ENCODE results near the gene JAM2. TPM values are rescaled to one million over a fixed set of nuclear protein-coding genes. Genes with fewer than 3 reads are reported as not detected.
"Not testable (repeated sequence)": the region's sequence is repeated elsewhere in the genome, so short reads cannot be mapped to it uniquely, and the experiment has no call there.

The JAM2 gene
- total RNA-seq, 2 donors from 2014 or later: 3.7 to 9.5 TPM

DNA sequence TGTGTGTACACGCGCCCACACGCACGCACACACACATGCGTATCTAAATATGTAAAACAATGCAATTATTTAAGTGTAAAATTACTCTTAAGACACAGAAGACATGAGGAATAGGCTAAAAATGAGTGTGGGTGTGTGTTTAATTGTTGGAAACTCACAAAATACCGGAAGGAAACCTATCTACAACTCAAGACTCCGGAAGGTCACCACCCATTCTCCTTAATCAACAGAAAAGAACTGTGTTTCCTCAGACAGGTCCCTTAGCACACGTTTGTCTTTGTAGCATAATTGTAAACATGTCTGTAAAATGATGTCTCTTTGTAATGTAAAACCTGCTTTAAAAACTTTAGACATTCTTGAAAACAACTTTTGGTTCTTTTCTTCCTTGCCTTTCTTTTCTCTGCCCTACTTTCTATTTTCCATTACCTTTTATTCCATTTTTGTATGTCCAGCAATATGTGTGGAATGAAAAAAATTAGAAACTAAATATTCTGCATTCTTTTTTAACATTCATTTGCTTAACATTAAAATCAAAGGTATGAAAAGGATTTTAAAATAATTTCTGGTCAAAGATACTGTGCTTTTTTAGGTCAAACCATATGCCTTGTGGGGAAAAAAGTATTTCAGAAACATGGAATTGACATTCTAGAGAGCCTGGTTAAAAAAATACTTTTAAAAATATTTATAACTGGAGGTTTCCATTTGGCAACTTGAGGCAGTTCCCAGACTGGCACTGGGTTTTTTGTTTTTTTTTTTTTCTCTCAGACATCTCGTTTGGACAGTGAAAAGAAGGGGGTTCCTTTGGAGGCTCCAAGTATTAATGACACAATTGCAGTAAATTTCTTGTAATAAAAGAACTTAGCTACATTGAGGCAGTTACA is 49.5 kb downstream of the JAM2 start:
- Histone ChIP-seq H3K9me3 (no peaks in the 10 kb centered on the region), H3K36me3 (no peaks in the 10 kb centered on the region), H3K27me3 (no peaks in the 10 kb centered on the region), H3K4me1 (no peaks in the 10 kb centered on the region), H3K4me3 (no peak overlapping the region), H3K9ac (ENCODE audit: low read depth in 2 of 2, low read length in 2 of 2) (no peak overlapping the region), H3K27ac (no peak overlapping the region)
- intact Hi-C loops (cut with DNase I): no loop called here
- DNase-seq: no peak
- TF ChIP-seq, protein P1, sequence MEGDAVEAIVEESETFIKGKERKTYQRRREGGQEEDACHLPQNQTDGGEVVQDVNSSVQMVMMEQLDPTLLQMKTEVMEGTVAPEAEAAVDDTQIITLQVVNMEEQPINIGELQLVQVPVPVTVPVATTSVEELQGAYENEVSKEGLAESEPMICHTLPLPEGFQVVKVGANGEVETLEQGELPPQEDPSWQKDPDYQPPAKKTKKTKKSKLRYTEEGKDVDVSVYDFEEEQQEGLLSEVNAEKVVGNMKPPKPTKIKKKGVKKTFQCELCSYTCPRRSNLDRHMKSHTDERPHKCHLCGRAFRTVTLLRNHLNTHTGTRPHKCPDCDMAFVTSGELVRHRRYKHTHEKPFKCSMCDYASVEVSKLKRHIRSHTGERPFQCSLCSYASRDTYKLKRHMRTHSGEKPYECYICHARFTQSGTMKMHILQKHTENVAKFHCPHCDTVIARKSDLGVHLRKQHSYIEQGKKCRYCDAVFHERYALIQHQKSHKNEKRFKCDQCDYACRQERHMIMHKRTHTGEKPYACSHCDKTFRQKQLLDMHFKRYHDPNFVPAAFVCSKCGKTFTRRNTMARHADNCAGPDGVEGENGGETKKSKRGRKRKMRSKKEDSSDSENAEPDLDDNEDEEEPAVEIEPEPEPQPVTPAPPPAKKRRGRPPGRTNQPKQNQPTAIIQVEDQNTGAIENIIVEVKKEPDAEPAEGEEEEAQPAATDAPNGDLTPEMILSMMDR (IDR thresholded peaks at IDR 0.05): no peak

DNA sequence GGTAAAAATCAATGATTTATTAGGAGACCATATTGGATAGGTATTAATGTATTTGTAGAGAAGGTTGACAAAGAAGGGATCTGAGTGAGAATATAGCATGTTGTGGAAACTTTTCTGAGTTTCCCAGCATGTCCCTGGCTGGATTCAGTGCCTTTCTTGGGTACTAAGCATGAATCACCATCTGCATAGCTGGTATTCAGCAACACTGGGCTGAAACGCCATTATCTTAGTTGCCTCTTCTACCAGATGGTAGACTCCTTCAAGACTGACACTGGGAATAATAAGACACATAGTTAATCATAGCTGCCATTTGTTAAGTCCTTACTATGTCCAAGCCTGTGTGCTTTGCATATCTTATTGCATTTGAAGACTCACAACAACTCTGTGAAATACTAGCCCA is 50.2 kb downstream of the JAM2 start:
- Histone ChIP-seq H3K27ac (no peak overlapping the region), H3K4me3 (no peak overlapping the region), H3K27me3 (no peaks in the 10 kb centered on the region), H3K9me3 (no peaks in the 10 kb centered on the region), H3K4me1 (no peaks in the 10 kb centered on the region), H3K9ac (ENCODE audit: low read depth in 2 of 2, low read length in 2 of 2) (no peak overlapping the region), H3K36me3 (no peaks in the 10 kb centered on the region)
- TF ChIP-seq, protein P1 (IDR thresholded peaks at IDR 0.05): no peak
- DNase-seq: no peak
- intact Hi-C loops (cut with DNase I): no loop called here

DNA sequence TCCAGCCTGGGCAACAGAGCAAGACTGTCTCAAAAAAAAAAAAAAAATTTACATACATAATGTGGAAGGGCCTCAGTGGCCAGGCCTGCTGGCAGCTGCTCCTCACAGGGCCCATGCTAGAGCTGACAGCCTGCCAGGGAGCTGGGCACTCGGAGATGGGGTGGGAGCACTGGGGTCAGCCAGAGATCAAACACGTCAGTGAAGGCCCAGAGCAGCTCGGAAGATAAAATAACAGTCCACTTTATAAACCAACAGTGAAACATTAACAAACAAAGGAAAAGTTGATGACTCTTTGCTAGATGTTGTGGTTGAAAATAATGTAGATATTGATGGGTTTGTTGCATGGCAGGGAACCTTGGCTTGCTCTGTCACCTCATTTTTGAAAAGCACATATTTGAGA is 52.9 kb downstream of the JAM2 start:
- no peaks in the 10 kb centered on the region for H3K9me3 ChIP-seq
- no peak overlapping the region for H3K27ac ChIP-seq
- no peak for DNase-seq
- TF ChIP-seq, protein P1 (IDR thresholded peaks at IDR 0.05): no peak
- H3K9ac ChIP-seq (ENCODE audit: low read depth in 2 of 2, low read length in 2 of 2): no peak overlapping the region
- no peaks in the 10 kb centered on the region for H3K36me3 ChIP-seq
- no peaks in the 10 kb centered on the region for H3K27me3 ChIP-seq
- intact Hi-C loops (cut with DNase I): no loop called here
- H3K4me1 ChIP-seq: no peaks in the 10 kb centered on the region
- H3K4me3 ChIP-seq: no peak overlapping the region

DNA sequence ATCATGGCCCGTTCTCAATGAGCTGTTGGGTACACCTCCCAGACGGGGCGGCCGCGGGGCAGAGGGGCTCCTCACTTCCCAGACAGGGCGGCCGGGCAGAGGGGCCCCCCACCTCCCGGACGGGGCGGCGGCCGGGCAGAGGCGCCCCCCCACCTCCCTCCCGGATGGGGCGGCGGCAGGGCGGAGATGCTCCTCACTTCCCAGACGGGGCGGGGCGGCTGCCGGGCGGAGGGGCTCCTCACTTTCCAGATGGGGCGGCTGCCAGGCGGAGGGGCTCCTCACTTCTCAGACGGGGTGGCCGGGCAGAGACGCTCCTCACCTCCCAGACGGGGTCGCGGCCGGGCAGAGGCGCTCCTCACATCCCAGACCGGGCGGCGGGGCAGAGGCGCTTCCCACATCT is 56.4 kb downstream of the JAM2 start:
- H3K9me3 ChIP-seq; DNase-seq; H3K36me3 ChIP-seq; H3K9ac ChIP-seq (ENCODE audit: low read depth in 2 of 2, low read length in 2 of 2); H3K27me3 ChIP-seq; intact Hi-C loops (cut with DNase I); H3K27ac ChIP-seq; H3K4me1 ChIP-seq; H3K4me3 ChIP-seq: not testable (repeated sequence)

DNA sequence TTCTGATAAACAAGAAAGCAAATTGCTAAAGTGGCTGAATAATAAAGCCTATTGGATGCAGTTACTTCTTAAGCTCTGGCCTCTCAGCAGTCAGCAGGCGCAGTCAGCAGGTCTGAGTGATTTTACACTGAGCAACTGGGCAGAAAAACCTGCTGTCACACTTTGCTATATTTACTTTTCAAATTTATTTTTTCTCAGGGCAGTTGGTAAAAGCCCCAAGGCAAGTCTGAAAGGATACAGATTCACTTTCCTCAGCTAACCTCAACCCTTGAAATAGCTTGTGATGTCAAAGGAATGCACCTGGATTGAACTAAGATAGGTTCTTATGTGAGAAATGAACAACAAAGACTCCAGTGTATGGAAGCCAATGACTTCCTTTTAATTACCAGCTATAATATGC is 61.7 kb downstream of the JAM2 start:
- no peak overlapping the region for H3K27ac ChIP-seq
- TF ChIP-seq, protein P1 (IDR thresholded peaks at IDR 0.05): no peak
- intact Hi-C loops (cut with DNase I): no loop called here

DNA sequence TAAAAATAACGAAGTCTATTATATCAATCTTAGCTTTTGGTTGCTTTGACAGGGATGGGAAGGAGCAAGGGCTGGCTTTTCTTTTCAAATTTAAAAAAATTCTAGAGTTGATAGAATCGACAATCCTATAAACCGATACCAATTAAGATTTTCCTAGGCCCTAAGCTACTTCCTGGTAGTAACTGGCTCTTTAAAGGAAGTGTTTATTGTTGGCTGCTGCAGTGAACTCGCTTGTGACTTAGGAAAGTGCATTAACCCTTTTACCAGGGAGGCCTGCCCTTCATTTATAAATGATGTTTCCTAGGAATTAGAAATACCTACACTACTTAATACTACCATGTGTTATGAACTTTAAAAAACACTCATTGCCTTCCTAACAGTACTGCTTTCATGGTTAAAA is 62.5 kb downstream of the JAM2 start:
- intact Hi-C loops (cut with DNase I): no loop called here
- Histone ChIP-seq H3K4me1 (no peaks in the 10 kb centered on the region), H3K9me3 (no peaks in the 10 kb centered on the region), H3K36me3 (no peaks in the 10 kb centered on the region), H3K27me3 (no peaks in the 10 kb centered on the region), H3K4me3 (no peak overlapping the region), H3K27ac (no peak overlapping the region), H3K9ac (ENCODE audit: low read depth in 2 of 2, low read length in 2 of 2) (no peak overlapping the region)
- TF ChIP-seq, protein P1 (IDR thresholded peaks at IDR 0.05): no peak
- DNase-seq: no peak

More for the DNA sequence above, 61.7 kb downstream of the JAM2 start:
- Histone ChIP-seq H3K27me3 (no peaks in the 10 kb centered on the region), H3K9ac (ENCODE audit: low read depth in 2 of 2, low read length in 2 of 2) (no peak overlapping the region), H3K9me3 (no peaks in the 10 kb centered on the region), H3K4me1 (no peaks in the 10 kb centered on the region), H3K4me3 (no peak overlapping the region), H3K36me3 (no peaks in the 10 kb centered on the region)
- DNase-seq: no peak
